Measurements from ENCODE around the gene SH2D3A. TPM values are rescaled to one million over a fixed set of nuclear protein-coding genes. Genes with fewer than 3 reads are reported as not detected.

SH2D3A gene
- total and polyA plus RNA-seq, 2 of the 4 experiments (the other 2 are of a cell fraction): under 0.01 to 0.09 TPM

GRCh38 chr19:6710273-6711077 is 56.8 kb downstream of the SH2D3A start:
- Histone ChIP-seq H3K27me3 (ENCODE audit: control insufficient read depth, insufficient read depth, low read length) (peaks cover 2% of the 10 kb centered on the region; the same call in 1 of the 2 replicates), H3K4me1 (ENCODE audit: control insufficient read depth, insufficient read depth, low read length) (no peaks in the 10 kb centered on the region), H2BK20ac (ENCODE audit: low read depth, low read length) (no peak overlapping the region), H2AFZ (replicated peaks; ENCODE audit: low read length, poor library complexity) (no peak overlapping the region), H3K36me3 (ENCODE audit: control insufficient read depth, insufficient read depth, low read length) (no peaks in the 10 kb centered on the region), H2BK5ac (ENCODE audit: low read depth, low read length, poor library complexity, severe bottlenecking) (no peak overlapping the region), H3K4me3 (ENCODE audit: insufficient read depth, low read depth, low read length) (no peak overlapping the region), H4K20me1 (ENCODE audit: insufficient read depth, low read length) (no peaks in the 10 kb centered on the region), H3K23ac (ENCODE audit: low read depth, low read length) (no peak overlapping the region), H3K4me2 (ENCODE audit: low read depth, low read length) (no peak overlapping the region), H2AK9ac (replicated peaks; ENCODE audit: low read depth, low read length, poor library complexity) (no peak overlapping the region), H4K8ac (ENCODE audit: low read depth in 2 of 2, low read length in 2 of 2) (no peak overlapping the region), H3K9me3 (ENCODE audit: control insufficient read depth, insufficient read depth, low read length) (no peaks in the 10 kb centered on the region; the same call in 1 of the 2 replicates), H2AK5ac (ENCODE audit: low read depth, low read length) (no peak overlapping the region), H3K9me1 (ENCODE audit: insufficient read depth, low read length) (no peaks in the 10 kb centered on the region), H4K91ac (ENCODE audit: insufficient read depth, low read depth, low read length) (no peak overlapping the region), H2BK15ac (ENCODE audit: low read depth, low read length) (no peak overlapping the region), H4K5ac (ENCODE audit: low read depth, low read length) (no peak overlapping the region), H3K56ac (ENCODE audit: extremely low read depth, insufficient read depth, low read length) (no peak overlapping the region), H3K79me1 (ENCODE audit: low read depth in 1 of 2, low read length in 2 of 2) (no peaks in the 10 kb centered on the region), H3K9ac (ENCODE audit: low read depth, low read length) (no peak overlapping the region), H3K18ac (ENCODE audit: low read depth, low read length) (no peak overlapping the region), H3K4ac (ENCODE audit: low read depth, low read length) (no peak overlapping the region), H3K14ac (replicated peaks; ENCODE audit: low read depth, low read length) (no peak overlapping the region), H2BK120ac (ENCODE audit: low read depth, low read length) (no peak overlapping the region), H3K27ac (ENCODE audit: insufficient read depth, low read length) (no peak overlapping the region)
- no TSS peak for BruUV-seq (replicated peaks)
- intact Hi-C loops (cut with micrococcal nuclease) (no loop called here), in situ Hi-C loops (cut with MboI; ENCODE audit: low sequenced_read_pairs) (no loop called here), dilution Hi-C loops (cut with HindIII; ENCODE audit: low sequenced_read_pairs, unreplicated experiment) (no loop called here)
- DNase-seq: no peak
- no peak for ATAC-seq (ENCODE audit: low read depth)
- POLR2A ChIA-PET (ENCODE audit: unreplicated experiment): no interaction called here
- WGBS, 2 experiments (ENCODE audit: extremely low coverage in 2 of 2, insufficient read length in 1 of 2): 42 to 92% methylated on average over 1 to 6 of the region's 30 CpGs
- CTCF ChIA-PET: no interaction called here
- TF ChIP-seq RAD21 (IDR thresholded peaks at IDR 0.05; ENCODE audit: low read length) (no peak), SMC3 (IDR thresholded peaks at IDR 0.05; ENCODE audit: low read depth, low read length) (no peak), NFE2L2 (IDR thresholded peaks at IDR 0.05; ENCODE audit: low read depth, low read length) (no peak), CHD1 (IDR thresholded peaks at IDR 0.05; ENCODE audit: low read depth, low read length) (no peak), RCOR1 (IDR thresholded peaks at IDR 0.05; ENCODE audit: insufficient replicate concordance, low read length) (no peak), USF2 (IDR thresholded peaks at IDR 0.05; ENCODE audit: low read depth, low read length) (no peak), CEBPB (IDR thresholded peaks at IDR 0.05; ENCODE audit: low read depth, low read length) (no peak)

Measured in IMR-90 (cell line).